GM23338 (cell line): ENCODE measurements around the gene DNAJC13. TPM values are rescaled to one million over a fixed set of nuclear protein-coding genes. Genes with fewer than 3 reads are reported as not detected.

Source experiments
- ATAC-seq: fragments of 200-7000 bp; cut with Tn5 transposase; 3 replicates; pipeline ENCODE4 v1.9.1; 2020
- DNase-seq: peaks from one replicate; pipeline ENCODE4 v3.0.0-alpha.2; 2015; ENCODE audit warnings: low spot score
- H2AFZ ChIP-seq: fragments of 200-600 bp; sonication (generic); 2 replicates; pipeline ENCODE4 v1.8.0; 2016; ENCODE audit warnings: antibody characterized with exemption, mild to moderate bottlenecking, moderate library complexity
- H3F3A ChIP-seq: fragments of 200-600 bp; sonication (generic); replicated peaks from 2 replicates; pipeline ENCODE4 v1.8.0; 2017; ENCODE audit warnings: antibody characterized with exemption, mixed run types, low read depth
- H3K27ac ChIP-seq: fragments of 200-600 bp; sonication (generic); 2 replicates; pipeline ENCODE4 v1.6.1; 2016; ENCODE audit warnings: low read depth
- H3K27me3 ChIP-seq: fragments of 200-600 bp; sonication (generic); 2 replicates; pipeline ENCODE4 v1.8.0; 2016; ENCODE audit warnings: mild to moderate bottlenecking, mixed run types, moderate library complexity; ENCODE audit not compliant: insufficient read depth
- H3K36me3 ChIP-seq: fragments of 200-600 bp; sonication (generic); 2 replicates; pipeline ENCODE4 v1.8.0; 2016; ENCODE audit warnings: mild to moderate bottlenecking; ENCODE audit not compliant: insufficient read depth
- H3K4me1 ChIP-seq: fragments of 200-600 bp; sonication (generic); 2 replicates; pipeline ENCODE4 v1.8.0; 2016; ENCODE audit warnings: mild to moderate bottlenecking, moderate library complexity; ENCODE audit not compliant: insufficient read depth
- H3K4me2 ChIP-seq: fragments of 200-600 bp; sonication (generic); 2 replicates; pipeline ENCODE4 v1.7.1; 2017; ENCODE audit warnings: mixed run types
- H3K4me3 ChIP-seq: fragments of 200-600 bp; sonication (generic); 2 replicates; pipeline ENCODE4 v1.6.1; 2016; ENCODE audit warnings: mixed run types
- H3K79me2 ChIP-seq: fragments of 200-600 bp; sonication (generic); replicated peaks from 2 replicates; pipeline ENCODE4 v1.8.0; 2017; ENCODE audit warnings: mild to moderate bottlenecking; ENCODE audit not compliant: insufficient read depth
- H3K9me2 ChIP-seq: fragments of 200-600 bp; sonication (generic); 2 replicates; pipeline ENCODE4 v1.8.0; 2017; ENCODE audit not compliant: insufficient read depth
- H4K20me1 ChIP-seq: fragments of 200-600 bp; sonication (generic); replicated peaks from 2 replicates; pipeline ENCODE4 v1.8.0; 2017; ENCODE audit warnings: mild to moderate bottlenecking; ENCODE audit not compliant: insufficient read depth
- H3K27ac Mint-ChIP-seq: 2 replicates; pipeline ENCODE4 v1.8.0; 2020; ENCODE audit warnings: inconsistent platforms, mild to moderate bottlenecking, moderate library complexity, mixed read lengths
- H3K27me3 Mint-ChIP-seq: 3 replicates; pipeline ENCODE4 v1.8.0; 2022; ENCODE audit warnings: low read depth, mild to moderate bottlenecking, moderate library complexity, mixed read lengths, inconsistent platforms; ENCODE audit not compliant: insufficient read depth, poor library complexity
- H3K36me3 Mint-ChIP-seq: 3 replicates; pipeline ENCODE4 v1.8.0; 2021; ENCODE audit warnings: low read depth, mild to moderate bottlenecking, inconsistent platforms, moderate library complexity, mixed read lengths
- H3K4me1 Mint-ChIP-seq: 3 replicates; pipeline ENCODE4 v1.8.0; 2020; ENCODE audit warnings: mild to moderate bottlenecking, inconsistent platforms, mixed read lengths
- H3K4me3 Mint-ChIP-seq: 3 replicates; pipeline ENCODE4 v1.8.0; 2021; ENCODE audit warnings: moderate library complexity, mild to moderate bottlenecking, inconsistent platforms, mixed read lengths
- H3K9me3 Mint-ChIP-seq: 3 replicates; pipeline ENCODE4 v1.8.0; 2020; ENCODE audit warnings: moderate library complexity, mild to moderate bottlenecking, inconsistent platforms, mixed read lengths
- CREB1 ChIP-seq: fragments of 250-450 bp; sonication (Bioruptor Pico); IDR thresholded peaks from 2 replicates; pipeline ENCODE4 v1.5.0; 2020; ENCODE audit warnings: low read depth, mild to moderate bottlenecking, moderate library complexity
- CTCF ChIP-seq, 2 experiments: fragments of 200-600 bp in 1 of 2; sonication (generic) in 1 of 2; conservative IDR thresholded peaks; 2 replicates each; pipeline versions ENCODE4 v1.5.1 to v1.6.1; 2016 to 2017; ENCODE audit warnings: antibody characterized with exemption in 2 of 2, low read depth in 2 of 2, mild to moderate bottlenecking in 2 of 2, moderate library complexity in 1 of 2
- ETS1 ChIP-seq: IDR thresholded peaks from 2 replicates; pipeline ENCODE4 v1.6.1; 2016; ENCODE audit warnings: antibody characterized with exemption
- EZH2 ChIP-seq: fragments of 200-600 bp; sonication (generic); IDR thresholded peaks from one replicate; pipeline ENCODE4 v1.8.0; 2017; ENCODE audit warnings: antibody characterized with exemption, mild to moderate bottlenecking, low read depth; ENCODE audit not compliant: unreplicated experiment
- REST ChIP-seq: IDR thresholded peaks from one replicate; pipeline ENCODE4 v1.6.1; 2018; ENCODE audit warnings: antibody characterized with exemption; ENCODE audit not compliant: unreplicated experiment
- STAT1 ChIP-seq: IDR thresholded peaks from one replicate; pipeline ENCODE4 v1.6.1; 2016; ENCODE audit warnings: antibody characterized with exemption; ENCODE audit not compliant: unreplicated experiment
- ZNF114 ChIP-seq: fragments of 250-450 bp; sonication (Bioruptor Pico); IDR thresholded peaks from 2 replicates; pipeline ENCODE4 v1.5.0; 2020; ENCODE audit warnings: mild to moderate bottlenecking, moderate library complexity
- polyA plus RNA-seq: library from polyadenylated mRNA; unstranded; fragments of >200 nt; fragmentation: Nextera tagmentation; extraction: Ambion mirVana; gene quantifications from 2 replicates; pipeline ENCODE4 v1.2.1, GENCODE V29; 2016
- total RNA-seq: library from RNA; depleted of rRNA; stranded (reverse); fragments of >200 nt; shearing (Covaris generic); gene quantifications from 2 replicates; pipeline ENCODE4 v1.2.3, GENCODE V29; 2014

The DNAJC13 gene
- total and polyA plus RNA-seq, 2 experiments from 2014 or later = 8.3 to 33.6 TPM

GRCh38 chr3:132399054-132399929 is 18.0 kb upstream of the DNAJC13 start:
- Mint-ChIP-seq H3K27me3 (peaks cover 4% of the 10 kb centered on the region), H3K36me3 (no peaks in the 10 kb centered on the region; the same call in 1 of the 3 replicates), H3K9me3 (no peaks in the 10 kb centered on the region), H3K4me1 (peaks cover 7% of the 10 kb centered on the region), H3K27ac (no peak overlapping the region), H3K4me3 (no peak overlapping the region)
- H3K4me2 ChIP-seq = no peak overlapping the region
- H3F3A ChIP-seq = no peaks in the 10 kb centered on the region
- peak; percentile 82 for DNase-seq
- H3K9me2 ChIP-seq = no peaks in the 10 kb centered on the region
- H2AFZ ChIP-seq = no peak overlapping the region
- no peak overlapping the region for H3K4me3 ChIP-seq
- H4K20me1 ChIP-seq = no peaks in the 10 kb centered on the region
- H3K27ac ChIP-seq = no peak overlapping the region
- H3K36me3 ChIP-seq = no peaks in the 10 kb centered on the region
- peak; percentile 97 for TF ChIP-seq CTCF (conservative IDR thresholded peaks at IDR 0.05; ENCODE audit: low read depth in 2 of 2)
- no peak for TF ChIP-seq ETS1
- ATAC-seq = peak; percentile 89
- no peaks in the 10 kb centered on the region for H3K4me1 ChIP-seq
- H3K27me3 ChIP-seq = no peaks in the 10 kb centered on the region
- H3K79me2 ChIP-seq = no peaks in the 10 kb centered on the region

- DNase-seq (no peak), ATAC-seq (no peak)
- Histone ChIP-seq H2AFZ (no peak overlapping the region), H3K4me1 (no peaks in the 10 kb centered on the region), H3K79me2 (no peaks in the 10 kb centered on the region), H3K4me3 (no peak overlapping the region), H3K27me3 (no peaks in the 10 kb centered on the region), H3K27ac (no peak overlapping the region), H3K4me2 (no peak overlapping the region), H3K9me2 (no peaks in the 10 kb centered on the region), H3F3A (no peaks in the 10 kb centered on the region), H4K20me1 (no peaks in the 10 kb centered on the region), H3K36me3 (no peaks in the 10 kb centered on the region)
- peaks cover 4% of the 10 kb centered on the region for H3K27me3 Mint-ChIP-seq
- no peak overlapping the region for H3K4me3 Mint-ChIP-seq
- no peak overlapping the region for H3K27ac Mint-ChIP-seq
- no peaks in the 10 kb centered on the region for H3K4me1 Mint-ChIP-seq
- no peaks in the 10 kb centered on the region for H3K36me3 Mint-ChIP-seq
- no peaks in the 10 kb centered on the region for H3K9me3 Mint-ChIP-seq
- TF ChIP-seq STAT1 (no peak), ZNF114 (CRISPR knock-in tag) (no peak), CREB1 (CRISPR knock-in tag) (no peak), EZH2 (no peak), REST (no peak)
Observed at GRCh38 chr3:132401255-132401654, 16.0 kb upstream of the DNAJC13 start.
